ENCODE data around the gene C3orf49. TPM values are rescaled to one million over a fixed set of nuclear protein-coding genes. Genes with fewer than 3 reads are reported as not detected.

Gene C3orf49
- total and polyA plus RNA-seq, 9 of the 15 experiments (the other 6 are each of a cell fraction or from before 2014, with no cell fraction given): not detected

GRCh38 chr3:63855333-63855940 is 36.3 kb downstream of the C3orf49 start:
- H3K9me3 ChIP-seq (replicated peaks; ENCODE audit: control insufficient read depth, insufficient read depth, low read depth, low read length): no peaks in the 10 kb centered on the region
- no peak overlapping the region for H3K4me3 ChIP-seq
- H3K4me2 ChIP-seq (ENCODE audit: insufficient read depth, low read length): no peak overlapping the region
- H3K79me2 ChIP-seq (ENCODE audit: control insufficient read depth, insufficient read depth, low read length): peaks cover 67% of the 10 kb centered on the region
- no peaks in the 10 kb centered on the region for H3K27me3 ChIP-seq (ENCODE audit: control insufficient read depth in 2 of 2, insufficient read depth in 2 of 2, low read length in 2 of 2)
- no peak overlapping the region for H3K27ac ChIP-seq (ENCODE audit: extremely low read depth, low read depth, low read length)
- no peak overlapping the region for H3K9ac ChIP-seq (ENCODE audit: insufficient read depth in 1 of 2, low read depth in 2 of 2, low read length in 2 of 2)
- H3K36me3 ChIP-seq (ENCODE audit: control insufficient read depth, insufficient read depth, low read length): no peaks in the 10 kb centered on the region
- ATAC-seq: no peak
- BruUV-seq (replicated peaks): no TSS peak
- H3K4me1 ChIP-seq (replicated peaks in 1 of 2; ENCODE audit: control insufficient read depth in 2 of 2, insufficient read depth in 2 of 2, low read length in 2 of 2): no peaks in the 10 kb centered on the region
- H2AFZ ChIP-seq (ENCODE audit: low read depth, low read length): no peak overlapping the region
- intact Hi-C loops (cut with micrococcal nuclease) (no loop called here), in situ Hi-C loops (cut with MboI) (no loop called here)
- no peak for FAIRE-seq
- WGBS (ENCODE audit: insufficient coverage, low coverage, missing lambda C conversion rate): 50% methylated on average over 1 of the region's 1 CpG
- no peaks in the 10 kb centered on the region for H4K20me1 ChIP-seq (replicated peaks; ENCODE audit: control insufficient read depth, insufficient read depth, low read length)
- DNase-seq (ENCODE audit: extremely low read depth in 1 of 4, low spot score in 3 of 4): no peak
- TF ChIP-seq CREB1 (IDR thresholded peaks at IDR 0.05) (no peak), CREB1 (CRISPR knock-in tag; IDR thresholded peaks at IDR 0.05) (no peak), ZBTB11 (CRISPR knock-in tag; IDR thresholded peaks at IDR 0.05) (peak in 1 of 3 experiments; percentile 20; a peak in 1 of 6 replicates)
- ChIA-PET POLR2A (no interaction called here), CTCF (ENCODE audit: low intra/inter-chr PET ratio) (no interaction called here)
- H3K9me1 ChIP-seq (ENCODE audit: control insufficient read depth, insufficient read depth, low read length): no peaks in the 10 kb centered on the region

Measured in K562 (cell line).